GM23338 (cell line): ENCODE measurements around the gene BBOX1. TPM values are rescaled to one million over a fixed set of nuclear protein-coding genes. Genes with fewer than 3 reads are reported as not detected.
A peak's percentile ranks its signal among the peaks of the same experiment; 100 is the strongest.

ENCODE experiments used
- ATAC-seq: fragments of 200-7000 bp; cut with Tn5 transposase; 3 replicates; pipeline ENCODE4 v1.9.1; 2020
- DNase-seq: peaks from one replicate; pipeline ENCODE4 v3.0.0-alpha.2; 2015; ENCODE audit warnings: low spot score
- H2AFZ ChIP-seq: fragments of 200-600 bp; sonication (generic); 2 replicates; pipeline ENCODE4 v1.8.0; 2016; ENCODE audit warnings: antibody characterized with exemption, mild to moderate bottlenecking, moderate library complexity
- H3F3A ChIP-seq: fragments of 200-600 bp; sonication (generic); replicated peaks from 2 replicates; pipeline ENCODE4 v1.8.0; 2017; ENCODE audit warnings: antibody characterized with exemption, mixed run types, low read depth
- H3K27ac ChIP-seq: fragments of 200-600 bp; sonication (generic); 2 replicates; pipeline ENCODE4 v1.6.1; 2016; ENCODE audit warnings: low read depth
- H3K27me3 ChIP-seq: fragments of 200-600 bp; sonication (generic); 2 replicates; pipeline ENCODE4 v1.8.0; 2016; ENCODE audit warnings: mild to moderate bottlenecking, mixed run types, moderate library complexity; ENCODE audit not compliant: insufficient read depth
- H3K36me3 ChIP-seq: fragments of 200-600 bp; sonication (generic); 2 replicates; pipeline ENCODE4 v1.8.0; 2016; ENCODE audit warnings: mild to moderate bottlenecking; ENCODE audit not compliant: insufficient read depth
- H3K4me1 ChIP-seq: fragments of 200-600 bp; sonication (generic); 2 replicates; pipeline ENCODE4 v1.8.0; 2016; ENCODE audit warnings: mild to moderate bottlenecking, moderate library complexity; ENCODE audit not compliant: insufficient read depth
- H3K4me2 ChIP-seq: fragments of 200-600 bp; sonication (generic); 2 replicates; pipeline ENCODE4 v1.7.1; 2017; ENCODE audit warnings: mixed run types
- H3K4me3 ChIP-seq: fragments of 200-600 bp; sonication (generic); 2 replicates; pipeline ENCODE4 v1.6.1; 2016; ENCODE audit warnings: mixed run types
- H3K79me2 ChIP-seq: fragments of 200-600 bp; sonication (generic); replicated peaks from 2 replicates; pipeline ENCODE4 v1.8.0; 2017; ENCODE audit warnings: mild to moderate bottlenecking; ENCODE audit not compliant: insufficient read depth
- H3K9me2 ChIP-seq: fragments of 200-600 bp; sonication (generic); 2 replicates; pipeline ENCODE4 v1.8.0; 2017; ENCODE audit not compliant: insufficient read depth
- H4K20me1 ChIP-seq: fragments of 200-600 bp; sonication (generic); replicated peaks from 2 replicates; pipeline ENCODE4 v1.8.0; 2017; ENCODE audit warnings: mild to moderate bottlenecking; ENCODE audit not compliant: insufficient read depth
- H3K27ac Mint-ChIP-seq: 2 replicates; pipeline ENCODE4 v1.8.0; 2020; ENCODE audit warnings: inconsistent platforms, mild to moderate bottlenecking, moderate library complexity, mixed read lengths
- H3K27me3 Mint-ChIP-seq: 3 replicates; pipeline ENCODE4 v1.8.0; 2022; ENCODE audit warnings: low read depth, mild to moderate bottlenecking, moderate library complexity, mixed read lengths, inconsistent platforms; ENCODE audit not compliant: insufficient read depth, poor library complexity
- H3K36me3 Mint-ChIP-seq: 3 replicates; pipeline ENCODE4 v1.8.0; 2021; ENCODE audit warnings: low read depth, mild to moderate bottlenecking, inconsistent platforms, moderate library complexity, mixed read lengths
- H3K4me1 Mint-ChIP-seq: 3 replicates; pipeline ENCODE4 v1.8.0; 2020; ENCODE audit warnings: mild to moderate bottlenecking, inconsistent platforms, mixed read lengths
- H3K4me3 Mint-ChIP-seq: 3 replicates; pipeline ENCODE4 v1.8.0; 2021; ENCODE audit warnings: moderate library complexity, mild to moderate bottlenecking, inconsistent platforms, mixed read lengths
- H3K9me3 Mint-ChIP-seq: 3 replicates; pipeline ENCODE4 v1.8.0; 2020; ENCODE audit warnings: moderate library complexity, mild to moderate bottlenecking, inconsistent platforms, mixed read lengths
- CREB1 ChIP-seq: fragments of 250-450 bp; sonication (Bioruptor Pico); IDR thresholded peaks from 2 replicates; pipeline ENCODE4 v1.5.0; 2020; ENCODE audit warnings: low read depth, mild to moderate bottlenecking, moderate library complexity
- CTCF ChIP-seq, 2 experiments: fragments of 200-600 bp in 1 of 2; sonication (generic) in 1 of 2; conservative IDR thresholded peaks; 2 replicates each; pipeline versions ENCODE4 v1.5.1 to v1.6.1; 2016 to 2017; ENCODE audit warnings: antibody characterized with exemption in 2 of 2, low read depth in 2 of 2, mild to moderate bottlenecking in 2 of 2, moderate library complexity in 1 of 2
- ETS1 ChIP-seq: IDR thresholded peaks from 2 replicates; pipeline ENCODE4 v1.6.1; 2016; ENCODE audit warnings: antibody characterized with exemption
- EZH2 ChIP-seq: fragments of 200-600 bp; sonication (generic); IDR thresholded peaks from one replicate; pipeline ENCODE4 v1.8.0; 2017; ENCODE audit warnings: antibody characterized with exemption, mild to moderate bottlenecking, low read depth; ENCODE audit not compliant: unreplicated experiment
- JUNB ChIP-seq: IDR thresholded peaks from one replicate; pipeline ENCODE4 v1.6.1; 2016; ENCODE audit warnings: antibody characterized with exemption; ENCODE audit not compliant: unreplicated experiment
- NANOG ChIP-seq: IDR thresholded peaks from 2 replicates; pipeline ENCODE4 v1.6.1; 2016; ENCODE audit warnings: antibody characterized with exemption, borderline replicate concordance
- REST ChIP-seq: IDR thresholded peaks from one replicate; pipeline ENCODE4 v1.6.1; 2018; ENCODE audit warnings: antibody characterized with exemption; ENCODE audit not compliant: unreplicated experiment
- STAT1 ChIP-seq: IDR thresholded peaks from one replicate; pipeline ENCODE4 v1.6.1; 2016; ENCODE audit warnings: antibody characterized with exemption; ENCODE audit not compliant: unreplicated experiment
- ZNF462 ChIP-seq: fragments of 250-450 bp; sonication (Bioruptor Pico); IDR thresholded peaks from 2 replicates; pipeline ENCODE4 v1.5.0; 2020; ENCODE audit warnings: mild to moderate bottlenecking, moderate library complexity
- polyA plus RNA-seq: library from polyadenylated mRNA; unstranded; fragments of >200 nt; fragmentation: Nextera tagmentation; extraction: Ambion mirVana; gene quantifications from 2 replicates; pipeline ENCODE4 v1.2.1, GENCODE V29; 2016
- total RNA-seq: library from RNA; depleted of rRNA; stranded (reverse); fragments of >200 nt; shearing (Covaris generic); gene quantifications from 2 replicates; pipeline ENCODE4 v1.2.3, GENCODE V29; 2014

Gene BBOX1
- total and polyA plus RNA-seq, 2 experiments from 2014 or later = not detected

- H3K27ac ChIP-seq = no peak overlapping the region
- no peak overlapping the region for H3K4me3 ChIP-seq
- H3K9me3 Mint-ChIP-seq = no peaks in the 10 kb centered on the region
- H3K79me2 ChIP-seq = no peaks in the 10 kb centered on the region
- H3K36me3 ChIP-seq = no peaks in the 10 kb centered on the region
- no peaks in the 10 kb centered on the region for H3K36me3 Mint-ChIP-seq
- peak; percentile 33 for DNase-seq
- no peak overlapping the region for H3K4me3 Mint-ChIP-seq
- H3F3A ChIP-seq = no peaks in the 10 kb centered on the region
- H3K4me1 ChIP-seq = peaks cover 8% of the 10 kb centered on the region; the same call in 1 of the 2 replicates
- no peaks in the 10 kb centered on the region for H3K4me1 Mint-ChIP-seq
- no peak overlapping the region for H3K4me2 ChIP-seq
- H4K20me1 ChIP-seq = no peaks in the 10 kb centered on the region
- H2AFZ ChIP-seq = no peak overlapping the region
- H3K9me2 ChIP-seq = peaks cover 17% of the 10 kb centered on the region; the same call in 1 of the 2 replicates
- H3K27ac Mint-ChIP-seq = no peak overlapping the region
- ATAC-seq = no peak
- H3K27me3 ChIP-seq = no peaks in the 10 kb centered on the region
- no peak for TF ChIP-seq ZNF462 (CRISPR knock-in tag)
- H3K27me3 Mint-ChIP-seq = peaks cover 2% of the 10 kb centered on the region
Measured at GRCh38 chr11:27150098-27150497, 109.5 kb downstream of the BBOX1 start.

- no peaks in the 10 kb centered on the region for H3K27me3 Mint-ChIP-seq
- H3K27ac Mint-ChIP-seq = no peak overlapping the region
- Histone ChIP-seq H3K79me2 (no peaks in the 10 kb centered on the region), H3K4me2 (no peak overlapping the region), H3F3A (no peaks in the 10 kb centered on the region), H3K27me3 (no peaks in the 10 kb centered on the region), H2AFZ (no peak overlapping the region), H3K9me2 (peaks cover 15% of the 10 kb centered on the region; the same call in 1 of the 2 replicates), H3K27ac (no peak overlapping the region), H3K36me3 (no peaks in the 10 kb centered on the region; the same call in 1 of the 2 replicates), H4K20me1 (no peaks in the 10 kb centered on the region), H3K4me1 (peaks cover 8% of the 10 kb centered on the region; the same call in 1 of the 2 replicates), H3K4me3 (no peak overlapping the region)
- ATAC-seq = no peak
- H3K4me3 Mint-ChIP-seq = no peak overlapping the region
- no peak for DNase-seq
- H3K9me3 Mint-ChIP-seq = peaks cover 13% of the 10 kb centered on the region; the same call in 2 of the 3 replicates
- peaks cover 12% of the 10 kb centered on the region for H3K36me3 Mint-ChIP-seq
- H3K4me1 Mint-ChIP-seq = no peaks in the 10 kb centered on the region
- TF ChIP-seq CREB1 (CRISPR knock-in tag) (no peak), STAT1 (no peak), ETS1 (no peak), JUNB (no peak), CTCF (conservative IDR thresholded peaks at IDR 0.05; ENCODE audit: low read depth in 2 of 2) (no peak), REST (no peak), NANOG (no peak), EZH2 (no peak)
Measured at GRCh38 chr11:27153136-27153535, 112.5 kb downstream of the BBOX1 start.
